Measurements from ENCODE around the gene TMEM94. TPM values are rescaled to one million over a fixed set of nuclear protein-coding genes. Genes with fewer than 3 reads are reported as not detected.

Gene TMEM94
- total and polyA plus RNA-seq, 2 of the 13 experiments (the other 11 are each of a cell fraction or from before 2014, with no cell fraction given) = 32.6 to 134 TPM

DNA sequence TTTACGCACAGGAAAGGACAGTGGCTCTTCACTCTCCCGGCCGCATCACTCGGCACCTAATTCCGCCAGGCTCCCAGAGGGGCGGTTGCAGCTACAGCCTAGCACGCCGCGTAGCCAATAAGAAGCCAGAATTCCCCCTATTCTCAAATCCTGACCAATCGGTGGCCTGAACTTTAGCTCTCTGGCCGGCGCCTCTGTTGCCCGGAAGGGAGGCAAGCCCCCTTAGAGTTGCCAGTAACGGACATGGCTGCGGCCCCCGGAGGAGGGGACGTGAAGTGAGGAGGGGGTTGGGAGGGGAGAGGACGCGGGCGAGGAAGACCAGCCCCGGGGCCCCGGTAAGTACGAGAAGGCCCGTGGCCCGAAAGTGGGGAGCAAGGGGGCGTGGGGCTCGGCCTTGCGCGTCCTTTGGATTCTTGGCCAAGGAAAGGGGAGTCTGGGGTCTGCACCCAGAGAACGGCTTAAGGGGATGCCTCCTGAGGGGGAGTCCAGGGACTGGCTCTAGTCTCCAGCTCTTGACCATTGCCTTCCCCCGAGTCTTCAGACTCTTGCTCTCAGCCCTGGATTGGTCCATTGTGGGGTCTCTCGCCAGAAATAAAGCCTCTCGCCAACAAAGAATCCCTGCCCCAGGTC lies at the start of gene TMEM94 (continued):
- TF ChIP-seq, protein P1, sequence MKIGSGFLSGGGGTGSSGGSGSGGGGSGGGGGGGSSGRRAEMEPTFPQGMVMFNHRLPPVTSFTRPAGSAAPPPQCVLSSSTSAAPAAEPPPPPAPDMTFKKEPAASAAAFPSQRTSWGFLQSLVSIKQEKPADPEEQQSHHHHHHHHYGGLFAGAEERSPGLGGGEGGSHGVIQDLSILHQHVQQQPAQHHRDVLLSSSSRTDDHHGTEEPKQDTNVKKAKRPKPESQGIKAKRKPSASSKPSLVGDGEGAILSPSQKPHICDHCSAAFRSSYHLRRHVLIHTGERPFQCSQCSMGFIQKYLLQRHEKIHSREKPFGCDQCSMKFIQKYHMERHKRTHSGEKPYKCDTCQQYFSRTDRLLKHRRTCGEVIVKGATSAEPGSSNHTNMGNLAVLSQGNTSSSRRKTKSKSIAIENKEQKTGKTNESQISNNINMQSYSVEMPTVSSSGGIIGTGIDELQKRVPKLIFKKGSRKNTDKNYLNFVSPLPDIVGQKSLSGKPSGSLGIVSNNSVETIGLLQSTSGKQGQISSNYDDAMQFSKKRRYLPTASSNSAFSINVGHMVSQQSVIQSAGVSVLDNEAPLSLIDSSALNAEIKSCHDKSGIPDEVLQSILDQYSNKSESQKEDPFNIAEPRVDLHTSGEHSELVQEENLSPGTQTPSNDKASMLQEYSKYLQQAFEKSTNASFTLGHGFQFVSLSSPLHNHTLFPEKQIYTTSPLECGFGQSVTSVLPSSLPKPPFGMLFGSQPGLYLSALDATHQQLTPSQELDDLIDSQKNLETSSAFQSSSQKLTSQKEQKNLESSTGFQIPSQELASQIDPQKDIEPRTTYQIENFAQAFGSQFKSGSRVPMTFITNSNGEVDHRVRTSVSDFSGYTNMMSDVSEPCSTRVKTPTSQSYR (CRISPR knock-in tag; IDR thresholded peaks at IDR 0.05; ENCODE audit: borderline replicate concordance) = no peak
- TF ChIP-seq MED13 (CRISPR knock-in tag; IDR thresholded peaks at IDR 0.05) = 0 out of 2 replicates have a peak, but pooled peaks have one; percentile 51
- TF ChIP-seq ZNF7 (CRISPR knock-in tag; IDR thresholded peaks at IDR 0.05) = 0 out of 2 replicates have a peak, but pooled peaks have one; percentile 3
- TF ChIP-seq ZNF253 (CRISPR knock-in tag; IDR thresholded peaks at IDR 0.05; ENCODE audit: borderline replicate concordance) = 0 out of 2 replicates have a peak, but pooled peaks have one; percentile 10
- TF ChIP-seq ZNF143 (CRISPR knock-in tag; IDR thresholded peaks at IDR 0.05) = peak; percentile 64; the same call in 1 of the 2 replicates
- TF ChIP-seq ARID2 (CRISPR knock-in tag; IDR thresholded peaks at IDR 0.05; ENCODE audit: borderline replicate concordance) = 0 out of 2 replicates have a peak, but pooled peaks have one; percentile 69
- TF ChIP-seq, protein P2, sequence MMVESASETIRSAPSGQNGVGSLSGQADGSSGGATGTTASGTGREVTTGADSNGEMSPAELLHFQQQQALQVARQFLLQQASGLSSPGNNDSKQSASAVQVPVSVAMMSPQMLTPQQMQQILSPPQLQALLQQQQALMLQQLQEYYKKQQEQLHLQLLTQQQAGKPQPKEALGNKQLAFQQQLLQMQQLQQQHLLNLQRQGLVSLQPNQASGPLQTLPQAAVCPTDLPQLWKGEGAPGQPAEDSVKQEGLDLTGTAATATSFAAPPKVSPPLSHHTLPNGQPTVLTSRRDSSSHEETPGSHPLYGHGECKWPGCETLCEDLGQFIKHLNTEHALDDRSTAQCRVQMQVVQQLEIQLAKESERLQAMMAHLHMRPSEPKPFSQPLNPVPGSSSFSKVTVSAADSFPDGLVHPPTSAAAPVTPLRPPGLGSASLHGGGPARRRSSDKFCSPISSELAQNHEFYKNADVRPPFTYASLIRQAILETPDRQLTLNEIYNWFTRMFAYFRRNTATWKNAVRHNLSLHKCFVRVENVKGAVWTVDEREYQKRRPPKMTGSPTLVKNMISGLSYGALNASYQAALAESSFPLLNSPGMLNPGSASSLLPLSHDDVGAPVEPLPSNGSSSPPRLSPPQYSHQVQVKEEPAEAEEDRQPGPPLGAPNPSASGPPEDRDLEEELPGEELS (CRISPR knock-in tag; IDR thresholded peaks at IDR 0.05) = 0 out of 2 replicates have a peak, but pooled peaks have one; percentile 12
- 0 out of 2 replicates have a peak, but pooled peaks have one; percentile 76 for TF ChIP-seq ZNF850 (CRISPR knock-in tag; conservative IDR thresholded peaks at IDR 0.05)
- TF ChIP-seq ISL2 (CRISPR knock-in tag; IDR thresholded peaks at IDR 0.05) = no peak; the same call in none of the 2 replicates
- peak; percentile 52; the same call in 1 of the 2 replicates for TF ChIP-seq ELF3 (CRISPR knock-in tag; IDR thresholded peaks at IDR 0.05)
- no peak; the same call in 1 of the 2 replicates for TF ChIP-seq ZNF362 (CRISPR knock-in tag; IDR thresholded peaks at IDR 0.05; ENCODE audit: borderline replicate concordance)
- peak; percentile 66; the same call in 1 of the 2 replicates for TF ChIP-seq NR2C2 (CRISPR knock-in tag; IDR thresholded peaks at IDR 0.05; ENCODE audit: borderline replicate concordance)
- no peak for TF ChIP-seq RAD21 (CRISPR knock-in tag; IDR thresholded peaks at IDR 0.05)
- TF ChIP-seq, protein P3, sequence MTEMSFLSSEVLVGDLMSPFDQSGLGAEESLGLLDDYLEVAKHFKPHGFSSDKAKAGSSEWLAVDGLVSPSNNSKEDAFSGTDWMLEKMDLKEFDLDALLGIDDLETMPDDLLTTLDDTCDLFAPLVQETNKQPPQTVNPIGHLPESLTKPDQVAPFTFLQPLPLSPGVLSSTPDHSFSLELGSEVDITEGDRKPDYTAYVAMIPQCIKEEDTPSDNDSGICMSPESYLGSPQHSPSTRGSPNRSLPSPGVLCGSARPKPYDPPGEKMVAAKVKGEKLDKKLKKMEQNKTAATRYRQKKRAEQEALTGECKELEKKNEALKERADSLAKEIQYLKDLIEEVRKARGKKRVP (CRISPR knock-in tag; IDR thresholded peaks at IDR 0.05) = no peak
- peak; percentile 96 for TF ChIP-seq SALL2 (CRISPR knock-in tag; IDR thresholded peaks at IDR 0.05)
- no peak; the same call in 1 of the 2 replicates for TF ChIP-seq ZNF160 (CRISPR knock-in tag; IDR thresholded peaks at IDR 0.05)
- TF ChIP-seq ATF2 (CRISPR knock-in tag; IDR thresholded peaks at IDR 0.05) = no peak

Data from HepG2 (cell line).